ENCODE results near the gene GREM2. TPM values are rescaled to one million over a fixed set of nuclear protein-coding genes. Genes with fewer than 3 reads are reported as not detected.

Gene GREM2
- total RNA-seq, 1 experiment from 2014 or later = not detected

- no TSS peak for BruUV-seq (replicated peaks)
- H3K4me1 ChIP-seq (ENCODE audit: control insufficient read depth, insufficient read depth, low read length) = no peaks in the 10 kb centered on the region
- in situ Hi-C loops (cut with HindIII; ENCODE audit: low pct_unique_long_range_greater_than_20kb, low sequenced_read_pairs) (no loop called here), intact Hi-C loops (cut with micrococcal nuclease; ENCODE audit: unreplicated experiment) (no loop called here)
- ChIA-PET POLR2A (no interaction called here), CTCF (no interaction called here)
- no peak overlapping the region for H3K4me3 ChIP-seq (ENCODE audit: low read depth in 2 of 2, low read length in 2 of 2)
- TF ChIP-seq CTCF (IDR thresholded peaks at IDR 0.05) (no peak), TCF7L2 (IDR thresholded peaks at IDR 0.05; ENCODE audit: low read depth, low read length) (no peak), POLR2AphosphoS5 (IDR thresholded peaks at IDR 0.05; ENCODE audit: low read depth, low read length) (no peak), REST (IDR thresholded peaks at IDR 0.05; ENCODE audit: insufficient read depth in 1 of 2, low read depth in 2 of 2, low read length in 1 of 2) (no peak)
- H3K9me3 ChIP-seq (ENCODE audit: control insufficient read depth, insufficient read depth, low read depth, low read length) = no peaks in the 10 kb centered on the region
- no peak for ATAC-seq
- H3K27ac ChIP-seq (ENCODE audit: low read length) = no peak overlapping the region
- no peak for DNase-seq (ENCODE audit: low read depth, low spot score)
- H3K36me3 ChIP-seq (ENCODE audit: control insufficient read depth, insufficient read depth, low read length) = no peaks in the 10 kb centered on the region
- H3K27me3 ChIP-seq (ENCODE audit: control insufficient read depth, insufficient read depth, low read length) = no peaks in the 10 kb centered on the region
Observed at GRCh38 chr1:240591564-240591963, 20.4 kb downstream of the GREM2 start.

GRCh38 chr1:240591078-240591477, 20.9 kb downstream of the GREM2 start:
- DNase-seq (ENCODE audit: low read depth, low spot score) (no peak), ATAC-seq (no peak)
- intact Hi-C loops (cut with micrococcal nuclease; ENCODE audit: unreplicated experiment) = no loop called here
- Histone ChIP-seq H3K27ac (ENCODE audit: low read length) (no peak overlapping the region), H3K9me3 (ENCODE audit: control insufficient read depth, insufficient read depth, low read depth, low read length) (no peaks in the 10 kb centered on the region), H3K4me3 (ENCODE audit: low read depth in 2 of 2, low read length in 2 of 2) (no peak overlapping the region), H3K4me1 (ENCODE audit: control insufficient read depth, insufficient read depth, low read length) (no peaks in the 10 kb centered on the region), H3K27me3 (ENCODE audit: control insufficient read depth, insufficient read depth, low read length) (no peaks in the 10 kb centered on the region), H3K36me3 (ENCODE audit: control insufficient read depth, insufficient read depth, low read length) (no peaks in the 10 kb centered on the region)
- CTCF ChIA-PET = no interaction called here
- BruUV-seq (replicated peaks) = no TSS peak
- POLR2A ChIA-PET = no interaction called here
- in situ Hi-C loops (cut with HindIII; ENCODE audit: low pct_unique_long_range_greater_than_20kb, low sequenced_read_pairs) = no loop called here
- TF ChIP-seq SIN3A (IDR thresholded peaks at IDR 0.05; ENCODE audit: borderline replicate concordance, insufficient read depth, low read depth, low read length) (no peak), TCF7L2 (IDR thresholded peaks at IDR 0.05; ENCODE audit: low read depth, low read length) (no peak), REST (IDR thresholded peaks at IDR 0.05; ENCODE audit: insufficient read depth in 1 of 2, low read depth in 2 of 2, low read length in 1 of 2) (no peak), POLR2AphosphoS5 (IDR thresholded peaks at IDR 0.05; ENCODE audit: low read depth, low read length) (no peak), CTCF (IDR thresholded peaks at IDR 0.05) (no peak)
